HG03139 (cell line): Measurements from ENCODE around the gene PRPF40B.

Experiments used
- ATAC-seq: cut with Tn5 transposase; IDR thresholded peaks from one replicate; pipeline ENCODE4 v1.9.1; 2021; ENCODE audit not compliant: unreplicated experiment

Gene PRPF40B

DNA sequence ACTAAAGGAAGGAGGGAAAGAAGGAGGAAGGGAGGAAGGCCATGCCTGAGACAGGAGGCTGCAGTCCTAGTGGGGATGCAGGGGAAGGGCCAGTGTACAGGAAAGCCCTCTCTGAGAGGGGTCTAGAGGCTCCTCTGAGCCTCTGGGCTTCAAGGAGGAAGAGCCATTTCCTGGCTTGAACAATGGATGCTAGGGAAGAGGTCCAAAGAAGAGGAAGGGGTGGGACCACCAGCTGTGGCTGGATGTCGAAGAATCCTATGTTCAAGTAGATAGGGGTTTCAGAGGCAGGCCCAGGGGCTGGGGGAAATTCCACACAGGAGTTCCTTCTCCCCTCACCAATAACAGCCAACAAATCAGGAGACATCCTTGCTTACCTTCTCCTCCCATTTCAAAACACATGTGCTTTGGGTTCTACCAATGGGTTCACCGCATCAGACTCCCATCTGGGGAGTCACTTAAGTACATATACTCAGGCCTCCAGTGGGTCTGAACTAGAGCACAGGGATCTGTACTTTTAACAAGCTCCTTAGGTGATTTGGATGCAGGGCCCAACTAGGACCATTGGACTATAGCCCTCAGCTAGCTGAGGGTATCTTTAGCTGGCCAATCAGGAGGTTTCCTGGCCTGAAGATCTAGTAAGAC is 32.4 kb downstream of the PRPF40B start:
- no peak for ATAC-seq

DNA sequence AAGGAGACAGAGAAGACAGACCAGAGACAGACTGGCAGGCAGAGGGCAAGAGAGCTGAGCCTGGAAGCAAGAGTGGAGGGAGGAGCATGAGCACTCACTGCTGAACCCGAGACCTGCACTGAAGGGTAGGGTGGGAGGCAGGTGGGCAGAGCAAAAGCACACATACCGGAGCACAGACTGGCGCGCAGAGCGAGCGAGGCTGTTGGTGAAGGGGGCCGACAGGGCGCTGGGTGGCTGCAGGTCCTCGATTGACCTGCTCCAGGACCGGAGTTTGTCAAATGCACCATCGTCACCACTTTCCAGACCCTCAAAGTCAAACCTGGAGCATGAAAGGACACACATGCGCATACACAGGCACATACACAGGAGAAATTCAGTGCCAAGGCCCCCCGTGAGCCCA is 34.9 kb downstream of the PRPF40B start:
- ATAC-seq: no peak

DNA sequence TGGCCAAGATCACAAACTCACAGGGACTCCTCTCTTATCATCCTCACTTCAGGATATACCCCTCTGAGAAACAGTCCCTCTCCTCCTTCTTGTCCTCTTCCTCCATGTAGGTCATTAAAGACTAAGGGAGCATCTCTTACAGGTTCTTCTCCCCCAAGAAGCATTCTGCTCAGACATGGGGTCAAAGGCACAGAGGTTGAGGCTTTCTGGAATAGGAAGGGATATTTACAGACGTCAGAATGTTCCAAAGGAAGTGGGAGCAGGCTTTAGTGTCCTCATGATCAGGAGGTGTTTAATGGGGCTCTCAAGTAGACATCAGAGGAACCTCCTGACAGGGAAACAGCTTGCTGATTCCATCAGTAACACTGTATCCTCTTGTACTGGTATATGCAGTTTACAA is 36.4 kb downstream of the PRPF40B start:
- no peak for ATAC-seq

DNA sequence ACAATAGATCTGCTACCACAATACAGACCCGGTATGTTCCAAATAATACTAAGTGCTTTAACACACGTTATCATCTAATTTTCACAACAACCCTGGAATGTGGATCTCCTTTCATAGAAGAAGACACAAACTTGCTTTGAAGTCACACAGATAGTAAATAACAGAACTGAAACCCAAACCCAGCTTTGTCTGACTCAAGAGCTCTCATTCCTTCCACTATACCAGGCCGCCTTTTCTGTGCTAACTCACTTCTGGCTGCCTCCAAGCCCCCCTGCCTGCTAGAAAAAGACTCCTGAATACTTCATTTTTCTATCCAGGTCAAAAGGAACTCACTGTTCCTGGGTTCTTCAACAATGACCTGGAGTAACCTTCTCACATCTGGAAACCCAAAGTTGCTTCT is 37.8 kb downstream of the PRPF40B start:
- no peak for ATAC-seq

DNA sequence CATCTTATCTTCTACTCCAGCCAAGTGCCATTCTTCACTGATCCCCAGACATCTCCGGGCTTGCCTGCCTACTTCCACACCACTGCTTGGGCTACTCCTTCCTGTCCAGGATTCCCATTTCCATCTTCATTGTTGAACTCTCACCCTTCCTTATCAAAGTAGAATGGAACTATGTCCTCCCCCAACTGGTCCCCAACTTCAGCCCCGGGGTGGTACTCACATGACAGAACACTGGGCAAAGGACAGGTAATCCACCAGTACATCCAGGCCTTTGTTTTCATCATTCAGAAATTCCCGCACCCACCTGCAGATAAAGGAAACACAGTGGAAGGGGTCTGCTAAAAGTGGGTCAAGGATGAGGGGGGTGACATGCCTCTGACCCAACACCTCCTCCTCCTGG is 38.4 kb downstream of the PRPF40B start:
- ATAC-seq: no peak

DNA sequence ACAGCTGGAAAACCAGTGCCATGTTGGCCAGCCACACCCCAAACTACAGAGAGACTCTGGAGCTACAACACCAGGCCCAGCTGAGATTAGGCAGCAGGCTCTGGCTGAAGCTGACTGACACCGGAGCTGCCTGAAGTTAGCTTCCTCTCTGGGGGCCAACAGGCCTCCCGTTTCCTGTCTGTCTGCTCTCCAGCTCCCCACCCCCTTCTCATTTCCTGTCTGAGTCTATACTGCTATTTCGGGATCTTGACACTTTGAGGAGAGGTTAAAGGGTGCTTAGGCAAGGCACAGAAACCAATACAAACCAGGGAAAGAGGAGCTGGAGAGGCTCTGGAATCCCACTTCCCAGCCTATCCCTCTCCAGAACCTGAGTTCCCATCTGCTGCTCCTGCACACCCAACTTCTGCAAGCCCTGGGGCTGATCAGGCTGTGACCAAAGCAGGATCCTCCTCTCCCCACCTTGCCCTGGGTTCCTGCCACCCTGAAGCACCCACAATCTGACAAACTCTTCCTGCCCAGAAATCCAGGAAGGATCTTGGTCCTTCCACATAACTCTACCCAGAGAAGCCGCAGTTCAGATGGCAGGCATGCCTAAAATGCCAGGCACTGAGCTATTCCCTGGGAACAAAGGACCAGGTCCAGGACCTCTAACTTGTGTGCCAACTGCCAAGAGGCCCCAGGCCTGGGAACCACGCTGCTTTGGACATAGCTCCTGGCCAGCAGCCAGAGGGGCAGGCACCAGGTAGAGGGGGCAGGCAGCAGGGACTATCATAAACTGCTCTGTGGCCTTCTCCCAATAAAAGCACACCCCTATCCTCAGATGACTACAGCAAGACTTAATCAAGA is 39.9 kb downstream of the PRPF40B start:
- ATAC-seq: peak; percentile 62

DNA sequence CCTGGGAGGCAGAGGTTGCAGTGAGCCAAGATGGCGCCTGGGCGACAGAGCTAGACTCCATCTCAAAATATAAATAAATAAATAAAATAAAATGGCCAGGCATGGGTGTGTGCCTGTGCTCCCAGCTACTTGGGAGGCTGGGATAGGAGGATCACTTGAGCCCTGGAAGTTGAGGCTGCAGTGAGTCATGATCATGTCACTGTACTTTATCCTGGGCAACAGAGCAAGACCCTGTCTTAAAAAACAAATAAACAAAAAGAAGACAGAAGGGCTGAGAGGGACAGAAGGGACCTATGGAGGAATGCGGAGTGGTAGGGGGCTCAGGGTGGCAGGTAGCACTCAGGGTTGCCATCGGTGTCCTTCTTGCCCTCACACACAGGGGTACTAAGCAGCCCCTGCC is 40.8 kb downstream of the PRPF40B start:
- no peak for ATAC-seq

DNA sequence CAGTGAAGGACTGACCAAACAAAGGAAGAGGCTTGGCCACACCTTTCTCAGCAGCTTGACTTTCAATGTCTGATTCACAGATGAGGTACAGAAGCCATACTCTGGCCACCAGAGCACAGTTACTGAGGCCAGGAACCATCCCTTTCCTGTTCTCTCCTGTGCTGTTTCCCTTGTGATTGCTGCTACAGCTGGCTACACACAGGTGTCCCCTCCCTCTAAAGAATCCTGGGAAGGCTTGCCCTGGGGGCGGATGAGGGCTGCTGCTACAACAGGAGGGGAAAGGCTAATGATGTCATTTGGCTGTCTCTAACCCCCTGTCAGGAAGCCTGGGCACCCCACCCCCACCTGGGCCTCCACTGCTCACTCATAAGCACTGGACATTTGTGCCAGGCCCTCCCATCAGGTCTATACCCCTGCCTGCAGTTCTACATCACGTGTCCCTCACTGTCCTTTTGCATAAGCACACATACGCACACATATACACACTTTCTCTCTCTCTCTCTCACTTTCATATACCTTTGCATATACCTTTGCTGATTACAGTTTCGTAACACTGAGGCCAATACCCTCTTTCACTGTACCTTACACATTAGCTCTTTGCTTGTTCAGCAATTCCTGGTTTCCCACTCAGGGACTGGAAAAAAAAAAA is 41.4 kb downstream of the PRPF40B start:
- no peak for ATAC-seq

DNA sequence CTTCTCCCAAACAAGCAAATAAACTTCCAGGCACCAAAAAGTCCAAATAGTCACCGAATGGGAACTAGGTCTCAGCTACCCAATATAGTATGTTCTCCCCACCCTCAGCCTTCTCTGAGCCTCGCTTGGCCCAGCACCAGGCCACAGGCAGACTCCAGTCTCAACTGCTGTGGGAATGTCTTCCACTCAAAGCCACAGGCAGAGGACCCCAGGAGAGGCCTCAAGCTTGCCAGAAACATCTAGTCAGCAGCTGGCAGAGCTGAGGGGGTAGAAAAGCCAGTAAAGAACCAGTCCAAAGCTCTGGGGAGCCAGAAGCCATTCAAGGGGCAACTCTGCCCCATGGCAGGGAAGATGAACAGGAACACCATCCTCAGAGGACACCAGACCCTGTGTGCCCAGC is 42.0 kb downstream of the PRPF40B start:
- ATAC-seq: no peak

DNA sequence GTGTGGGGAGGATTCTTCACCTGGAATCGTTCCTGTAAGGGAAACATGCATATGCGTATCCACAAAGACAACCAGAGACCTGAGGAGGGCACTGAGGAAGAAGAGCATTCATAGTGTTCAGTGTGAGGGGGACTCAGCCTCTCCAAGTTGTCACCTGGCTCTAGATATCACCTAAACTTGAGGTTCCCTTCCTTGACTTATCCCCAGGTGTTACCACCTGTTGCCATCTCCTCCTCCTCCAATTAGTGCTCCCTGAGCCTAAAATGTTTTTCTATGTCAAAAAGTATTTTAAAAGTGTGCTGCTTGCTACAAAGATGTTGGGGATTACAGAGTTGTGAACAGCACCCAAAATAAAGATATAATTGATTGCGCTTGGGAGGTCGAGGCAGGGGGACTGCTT is 42.8 kb downstream of the PRPF40B start:
- ATAC-seq: no peak

DNA sequence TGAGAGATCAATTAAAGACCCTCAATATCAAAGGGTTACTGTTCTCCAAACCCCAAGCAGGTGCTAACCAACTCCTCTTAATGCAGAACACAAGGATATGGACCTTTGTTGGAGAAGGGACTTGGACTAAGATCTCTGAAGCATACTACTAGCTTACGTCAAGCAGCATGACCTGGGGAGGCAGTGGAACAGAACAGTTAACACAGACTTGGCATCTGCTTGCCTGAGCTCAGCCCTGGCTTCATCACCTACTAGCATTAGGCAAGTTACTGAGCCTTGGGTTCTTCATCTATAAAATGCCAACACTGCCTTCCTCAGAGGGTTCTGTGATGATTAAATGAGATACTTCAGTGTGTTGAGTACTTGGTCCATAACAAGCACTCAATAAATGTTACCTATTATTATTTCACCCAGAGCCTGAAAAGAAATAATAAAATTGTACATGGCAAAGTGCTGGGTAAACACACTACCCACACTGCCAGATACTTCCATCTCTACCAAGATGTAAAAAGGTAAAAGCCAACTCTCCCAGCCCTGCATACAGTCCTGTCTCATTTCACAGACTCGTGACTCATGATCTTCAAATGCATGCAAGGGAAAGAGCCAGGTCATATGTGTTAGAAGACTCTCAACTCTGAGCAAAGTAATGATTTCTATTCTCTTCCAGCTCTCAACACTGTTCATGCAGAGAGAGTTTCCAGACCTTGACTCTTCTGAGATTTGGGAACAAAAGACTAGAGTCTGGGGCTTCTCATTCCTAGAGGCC is 44.1 kb downstream of the PRPF40B start:
- ATAC-seq: no peak

DNA sequence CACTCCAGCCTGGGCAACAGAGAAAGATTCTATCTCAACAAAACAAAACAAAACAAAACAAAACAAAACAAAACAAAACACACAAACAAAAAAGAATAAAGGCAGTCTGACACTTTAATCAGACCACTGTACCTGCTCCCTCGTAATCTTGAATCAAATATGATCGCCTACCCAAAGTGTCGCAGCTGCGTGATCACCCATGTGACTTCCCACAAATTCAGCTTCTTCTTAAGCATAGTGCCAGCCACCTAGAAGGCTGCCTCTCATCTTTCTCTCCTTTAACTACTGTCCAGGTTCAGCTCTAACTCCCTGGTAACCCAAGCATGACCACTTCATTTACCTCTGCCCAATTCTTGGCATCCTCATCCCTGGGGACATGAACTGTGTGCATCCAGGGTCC is 46.4 kb downstream of the PRPF40B start:
- ATAC-seq: no peak

DNA sequence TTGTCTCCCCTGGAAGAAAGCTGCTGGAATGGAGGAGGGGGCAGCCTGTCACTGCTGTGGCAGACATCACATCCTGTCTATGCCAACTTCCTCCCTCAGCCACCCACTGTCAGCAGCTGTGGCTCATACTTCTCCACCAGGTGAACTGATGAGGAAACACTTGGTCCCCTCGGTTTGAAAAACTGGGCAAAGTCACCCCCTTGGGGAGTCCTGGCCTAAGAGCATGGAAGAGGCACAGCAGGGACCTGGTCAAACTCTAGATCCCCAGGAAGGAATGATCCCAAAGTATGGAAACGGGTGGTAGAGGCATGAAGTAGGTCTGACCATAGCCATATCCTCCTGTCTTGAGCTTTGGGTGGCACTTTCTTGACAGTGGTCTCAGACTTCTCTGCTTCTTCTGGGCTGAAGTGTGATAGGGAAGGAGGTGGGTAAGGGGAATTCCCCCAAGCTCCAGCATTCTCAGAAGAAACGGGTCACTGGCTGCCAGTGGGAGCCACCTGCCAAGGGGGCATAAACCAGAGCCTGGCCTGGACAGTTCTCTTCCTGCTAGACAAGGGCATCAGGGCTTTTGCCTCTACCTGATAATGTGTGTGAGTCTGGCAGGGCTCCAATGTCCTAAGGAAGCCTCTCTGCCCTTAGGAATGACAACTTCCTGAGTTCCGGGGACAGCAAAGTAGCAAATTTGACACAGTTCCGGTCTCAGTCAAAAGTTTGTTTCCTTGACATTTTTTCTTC is 47.8 kb downstream of the PRPF40B start:
- ATAC-seq: no peak

DNA sequence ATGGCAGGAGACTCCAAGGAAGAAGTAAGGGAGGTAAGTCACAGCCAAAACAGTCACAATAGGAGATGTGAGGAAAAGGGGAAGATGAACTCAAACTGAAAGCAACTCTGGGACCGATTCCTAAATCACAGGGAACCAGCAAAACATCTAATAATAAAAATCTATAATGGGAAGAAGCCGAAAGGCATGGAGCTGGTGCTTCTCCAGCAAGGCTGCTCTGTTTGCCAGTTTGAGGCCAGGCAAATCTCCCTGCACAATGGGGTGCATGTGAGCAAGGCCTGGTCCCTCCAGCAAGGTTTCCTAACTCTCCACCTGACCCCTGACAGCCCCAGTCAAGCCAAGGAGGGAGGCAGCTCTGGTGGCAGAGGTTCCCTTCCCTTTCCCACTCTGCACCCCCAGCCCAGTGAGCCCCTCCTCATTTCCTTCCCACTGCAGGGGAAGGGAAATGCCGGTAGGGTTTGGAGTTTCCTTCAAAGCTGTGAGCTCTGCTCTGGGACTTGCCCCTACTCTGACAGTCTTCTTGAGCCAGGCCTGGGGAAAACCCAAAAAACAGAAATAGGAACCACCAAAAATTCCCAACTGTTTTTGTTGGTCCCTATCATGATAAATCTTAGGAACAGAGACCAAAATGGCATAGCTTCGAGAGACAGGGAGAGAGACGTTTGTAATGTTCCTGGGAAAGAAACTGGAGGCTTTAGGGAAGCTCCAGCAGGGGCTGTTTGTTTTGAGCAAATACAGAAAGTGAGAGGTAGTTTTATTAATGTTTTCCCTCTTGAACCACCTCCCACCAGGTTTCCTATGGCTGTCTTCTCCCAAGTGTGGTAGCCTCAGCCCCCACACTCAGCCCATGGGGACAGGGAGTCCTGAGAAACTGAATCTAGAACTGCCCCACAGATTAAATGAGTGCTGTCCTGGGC is 49.2 kb downstream of the PRPF40B start:
- no peak for ATAC-seq

DNA sequence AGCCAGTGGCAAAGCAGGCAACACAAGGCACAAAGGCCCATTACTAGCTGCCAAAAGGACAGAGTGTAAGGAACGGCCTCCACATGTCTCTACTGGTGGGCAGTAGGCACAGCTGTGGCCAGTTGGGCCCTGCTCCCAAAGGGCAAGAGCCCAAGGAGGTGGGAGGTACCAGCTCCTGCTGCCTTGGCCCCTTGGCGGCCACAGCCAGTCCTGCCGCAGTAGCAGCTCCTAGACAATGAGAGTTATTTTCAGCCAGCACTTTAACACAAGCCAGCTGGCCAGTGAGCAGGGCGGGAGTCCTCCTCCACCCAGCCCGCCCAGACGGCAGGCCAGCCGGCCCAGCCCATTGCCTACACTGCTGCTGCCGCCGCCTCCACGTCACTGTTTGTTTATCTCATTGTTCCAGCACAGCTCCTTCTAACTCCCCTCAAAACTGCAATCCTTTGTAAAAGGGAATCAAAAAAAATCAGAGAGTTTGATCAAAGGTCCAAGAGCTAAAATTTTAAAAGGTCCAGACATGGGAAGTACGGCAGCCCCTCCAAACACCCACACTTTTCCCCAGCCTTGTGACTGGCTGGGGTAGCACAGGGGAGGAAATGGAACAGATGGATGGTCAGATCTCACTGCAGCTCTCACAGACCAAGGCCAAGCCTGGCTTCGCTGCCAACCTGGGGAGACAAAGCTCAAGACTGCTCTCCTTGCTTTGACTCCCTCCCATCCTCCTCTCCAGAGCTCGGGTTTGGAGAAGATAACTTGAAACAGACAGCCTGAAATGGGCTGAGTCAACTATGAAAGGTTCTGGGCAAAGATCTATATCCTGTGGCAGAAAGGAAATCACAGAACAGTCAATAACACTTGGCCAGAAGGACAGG is 50.3 kb downstream of the PRPF40B start:
- ATAC-seq: no peak

DNA sequence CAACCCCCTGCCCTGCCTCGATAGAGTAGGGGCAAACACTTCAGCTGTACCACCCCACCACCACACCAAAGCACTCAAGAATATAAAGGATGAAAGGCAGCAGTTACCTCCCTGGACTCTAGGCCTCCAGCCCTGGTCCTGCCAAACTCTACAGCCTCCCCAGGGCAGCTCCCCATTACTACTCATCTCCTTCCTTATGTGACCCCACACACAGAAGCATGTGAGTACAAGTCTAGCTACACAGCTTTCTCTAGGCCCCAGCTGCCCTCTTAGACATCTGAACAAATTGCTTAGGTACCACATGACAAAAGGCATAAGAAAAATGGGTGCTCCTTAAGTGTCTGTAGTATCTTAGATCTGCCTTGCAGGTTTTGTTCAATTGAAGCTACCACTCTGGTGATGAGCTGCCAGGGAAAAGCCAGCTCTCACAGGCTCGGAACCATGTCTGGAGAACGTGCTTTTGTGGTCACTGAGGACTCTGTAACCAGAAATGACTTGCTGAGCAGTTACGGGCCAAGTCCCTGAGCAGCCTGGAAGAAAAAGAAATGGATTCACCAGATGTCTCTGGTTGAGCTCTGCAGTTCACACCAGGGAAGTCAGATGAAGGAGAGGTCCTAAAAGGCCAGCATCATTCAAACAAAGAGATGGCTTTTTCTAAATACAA is 51.1 kb downstream of the PRPF40B start:
- no peak for ATAC-seq

DNA sequence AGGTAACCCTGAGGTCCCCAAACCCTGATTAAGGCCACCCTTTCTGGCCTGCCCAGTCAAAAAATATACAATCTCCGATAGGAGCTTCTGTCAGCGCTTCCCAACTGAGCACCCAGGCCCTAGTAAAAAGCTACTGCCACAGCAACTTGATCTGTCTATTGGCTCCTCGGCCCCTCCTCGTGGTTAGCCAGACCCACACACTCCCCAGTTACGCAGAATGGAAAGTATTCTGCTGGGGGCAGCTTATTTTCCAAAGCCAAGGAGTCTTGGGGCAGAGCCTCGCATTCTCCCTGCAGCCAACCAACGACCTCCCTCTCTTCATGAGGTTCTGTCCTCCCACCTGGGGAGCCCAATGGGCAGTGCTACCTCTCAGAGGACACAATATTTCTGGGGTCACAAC is 51.8 kb downstream of the PRPF40B start:
- ATAC-seq: no peak

DNA sequence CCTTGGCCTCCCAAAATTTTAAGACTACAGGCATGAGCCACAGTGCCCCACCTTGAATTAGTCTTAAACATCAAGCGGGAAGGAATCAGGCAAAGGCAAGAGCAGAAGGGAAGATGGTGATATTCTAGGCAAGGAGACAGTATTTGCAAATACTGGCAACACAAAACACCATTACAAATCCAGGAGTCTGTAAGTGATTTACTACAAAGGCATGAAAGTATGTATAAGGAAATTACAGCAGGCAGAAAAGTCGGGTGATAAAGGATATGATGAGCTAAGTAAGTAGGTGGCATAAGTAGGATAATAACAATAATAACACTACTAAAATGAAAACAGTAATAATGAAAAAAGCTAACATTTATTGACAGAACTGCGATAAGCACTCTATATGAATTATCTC is 55.4 kb downstream of the PRPF40B start:
- ATAC-seq: no peak
